BLaER1 (cell line): ENCODE data around the gene SPG21.
"Not testable (repeated sequence)": the region's sequence is repeated elsewhere in the genome, so short reads cannot be mapped to it uniquely, and the experiment has no call there.

Experiments used
- H3K27ac ChIP-seq: shearing (Covaris generic); formaldehyde crosslinking; 2 replicates; pipeline ENCODE4 v1.8.1; 2022
- H3K27me3 ChIP-seq: shearing (Covaris generic); formaldehyde crosslinking; 2 replicates; pipeline ENCODE4 v1.8.1; 2022
- H3K36me3 ChIP-seq: shearing (Covaris generic); formaldehyde crosslinking; 2 replicates; pipeline ENCODE4 v1.8.1; 2022
- H3K4me1 ChIP-seq: shearing (Covaris generic); formaldehyde crosslinking; 2 replicates; pipeline ENCODE4 v1.8.1; 2022
- H3K4me2 ChIP-seq: shearing (Covaris generic); formaldehyde crosslinking; 2 replicates; pipeline ENCODE4 v1.8.1; 2022
- H3K4me3 ChIP-seq: shearing (Covaris generic); formaldehyde crosslinking; 2 replicates; pipeline ENCODE4 v1.8.1; 2022
- H3K9ac ChIP-seq: shearing (Covaris generic); formaldehyde crosslinking; 2 replicates; pipeline ENCODE4 v1.8.1; 2022
- H3K9me3 ChIP-seq: shearing (Covaris generic); formaldehyde crosslinking; 2 replicates; pipeline ENCODE4 v1.8.1; 2022
- H4K20me1 ChIP-seq: shearing (Covaris generic); formaldehyde crosslinking; 2 replicates; pipeline ENCODE4 v1.8.1; 2022
- Cebpa-rat ChIP-seq: shearing (Covaris generic); IDR thresholded peaks from 2 replicates; pipeline ENCODE4 v1.8.1; 2022

Gene SPG21

GRCh38 chr15:65028921-65029735 is 39.4 kb upstream of the SPG21 start, which contains the start of gene MTFMT:
MTFMT (minus strand) TSS chr15:65029639; CDS start chr15:65029613, 26 bp downstream.
- Histone ChIP-seq H3K27ac (peak within 1 kb of the TSS; percentile 80), H3K36me3 (peaks cover 26% of the 10 kb centered on the region), H3K4me3 (peak within 1 kb of the TSS; percentile 86), H3K9ac (peak within 1 kb of the TSS; percentile 88), H3K9me3 (no peaks in the 10 kb centered on the region), H3K4me1 (peaks cover 37% of the 10 kb centered on the region), H4K20me1 (peaks cover 8% of the 10 kb centered on the region; the same call in 1 of the 2 replicates), H3K4me2 (peak within 1 kb of the TSS; percentile 91), H3K27me3 (no peaks in the 10 kb centered on the region)
- TF ChIP-seq Cebpa-rat = no peak

DNA sequence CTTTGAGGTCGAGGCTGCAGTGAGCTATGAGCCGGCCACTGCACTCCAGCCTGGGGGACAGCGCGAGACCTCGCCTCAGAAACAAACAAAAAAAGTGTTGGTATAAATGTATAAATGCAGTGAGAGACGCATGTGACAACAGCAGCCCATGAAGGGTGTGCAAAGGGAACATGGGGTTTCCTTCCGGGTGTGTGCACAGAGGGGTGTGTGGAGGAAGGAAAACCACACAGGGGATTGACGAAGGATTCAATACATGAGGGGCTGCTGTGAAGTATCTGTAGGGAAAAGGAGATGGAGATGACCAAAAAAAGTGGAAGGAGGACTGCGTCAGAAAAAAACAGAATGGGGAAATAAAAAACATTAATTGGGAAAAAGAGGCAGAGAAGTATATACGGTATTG is 38.6 kb upstream of the SPG21 start:
- H4K20me1 ChIP-seq = peaks cover 8% of the 10 kb centered on the region; the same call in 1 of the 2 replicates
- no peaks in the 10 kb centered on the region for H3K27me3 ChIP-seq
- no peak overlapping the region for H3K27ac ChIP-seq

GRCh38 chr15:65027593-65027992 is 37.9 kb upstream of the SPG21 start:
- TF ChIP-seq Cebpa-rat = no peak
- Histone ChIP-seq H4K20me1 (peaks cover 8% of the 10 kb centered on the region; the same call in 1 of the 2 replicates), H3K9ac (peak overlapping the region; percentile 88; the same call in 1 of the 2 replicates), H3K9me3 (no peaks in the 10 kb centered on the region), H3K27me3 (no peaks in the 10 kb centered on the region), H3K4me1 (peaks cover 23% of the 10 kb centered on the region), H3K27ac (no peak overlapping the region), H3K4me3 (peak overlapping the region; percentile 86), H3K36me3 (peaks cover 39% of the 10 kb centered on the region), H3K4me2 (peak overlapping the region; percentile 91)

More for the DNA sequence above, 38.6 kb upstream of the SPG21 start:
- peak overlapping the region; percentile 88 for H3K9ac ChIP-seq
- TF ChIP-seq Cebpa-rat = no peak
- peak overlapping the region; percentile 86 for H3K4me3 ChIP-seq
- H3K9me3 ChIP-seq = no peaks in the 10 kb centered on the region
- H3K36me3 ChIP-seq = peaks cover 34% of the 10 kb centered on the region
- peaks cover 30% of the 10 kb centered on the region for H3K4me1 ChIP-seq
- H3K4me2 ChIP-seq = peak overlapping the region; percentile 91

DNA sequence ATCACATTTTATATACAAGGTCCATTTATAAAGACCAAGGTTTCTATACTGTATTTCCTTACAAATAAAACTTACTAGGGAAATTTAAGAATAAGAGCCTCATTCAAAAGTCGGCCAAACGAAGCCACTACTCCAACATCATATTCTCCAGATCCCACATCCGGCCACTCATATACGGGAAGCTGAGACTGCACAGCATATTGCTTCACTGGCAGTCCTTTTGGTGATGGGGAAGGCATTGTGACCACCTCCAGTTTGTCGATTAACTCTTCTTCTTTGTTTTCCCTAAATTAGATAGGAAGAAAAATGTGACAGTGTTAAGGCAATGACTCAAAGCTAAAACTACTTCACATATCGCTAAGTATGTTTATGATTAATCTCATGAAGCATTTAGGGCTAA is 37.0 kb upstream of the SPG21 start:
- no peak for TF ChIP-seq Cebpa-rat
- no peaks in the 10 kb centered on the region for H3K9me3 ChIP-seq
- H3K36me3 ChIP-seq = peaks cover 46% of the 10 kb centered on the region
- H3K4me3 ChIP-seq = no peak overlapping the region
- peaks cover 8% of the 10 kb centered on the region; the same call in 1 of the 2 replicates for H4K20me1 ChIP-seq
- H3K27ac ChIP-seq = no peak overlapping the region
- no peaks in the 10 kb centered on the region for H3K27me3 ChIP-seq
- H3K9ac ChIP-seq = no peak overlapping the region
- H3K4me1 ChIP-seq = peaks cover 23% of the 10 kb centered on the region
- no peak overlapping the region for H3K4me2 ChIP-seq

DNA sequence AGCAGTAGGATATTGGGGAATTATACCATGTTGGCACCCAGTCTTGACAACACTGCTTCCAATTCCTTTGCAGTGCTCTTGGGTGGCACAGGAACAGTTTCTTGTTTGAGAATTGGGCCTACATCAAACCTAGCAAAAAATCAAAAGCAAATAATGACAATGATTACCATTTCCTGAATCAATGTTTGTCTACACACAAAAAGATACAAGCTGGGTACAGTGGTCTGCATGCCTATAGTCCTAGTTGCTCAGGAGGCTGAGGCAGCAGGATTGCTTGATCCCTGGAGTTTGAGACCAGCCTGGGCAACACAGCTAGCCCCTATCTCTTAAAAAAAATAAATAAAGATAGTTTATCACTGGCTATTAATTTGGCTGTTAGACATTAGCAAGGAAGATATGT is 31.8 kb upstream of the SPG21 start:
- TF ChIP-seq Cebpa-rat = no peak
- Histone ChIP-seq H3K9ac (no peak overlapping the region), H4K20me1 (no peaks in the 10 kb centered on the region), H3K27ac (no peak overlapping the region), H3K27me3 (no peaks in the 10 kb centered on the region), H3K4me2 (no peak overlapping the region), H3K4me1 (no peaks in the 10 kb centered on the region), H3K36me3 (peaks cover 81% of the 10 kb centered on the region), H3K9me3 (no peaks in the 10 kb centered on the region), H3K4me3 (no peak overlapping the region)

DNA sequence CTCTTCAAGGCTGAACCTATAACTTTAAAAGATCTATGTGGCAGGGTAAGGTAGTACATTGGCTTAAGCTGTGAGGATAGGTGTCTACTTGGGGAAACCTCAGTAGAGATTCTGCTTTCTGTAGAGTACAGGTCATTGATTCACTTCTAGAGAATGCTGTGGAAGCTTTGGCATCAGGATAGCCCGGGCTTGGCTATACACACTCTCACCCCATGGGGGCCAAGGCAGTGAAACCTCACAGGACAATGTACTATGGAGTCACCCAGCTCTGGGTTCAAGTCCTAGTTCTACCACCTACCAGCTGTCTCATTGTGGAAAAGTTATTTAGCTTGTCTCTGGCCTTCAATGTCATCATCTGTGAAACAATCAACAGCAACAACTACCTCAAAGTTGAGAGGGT is 30.7 kb upstream of the SPG21 start:
- Histone ChIP-seq H4K20me1 (no peaks in the 10 kb centered on the region), H3K4me3 (no peak overlapping the region), H3K27ac (no peak overlapping the region), H3K4me2 (no peak overlapping the region), H3K36me3 (peaks cover 80% of the 10 kb centered on the region), H3K9me3 (no peaks in the 10 kb centered on the region), H3K27me3 (no peaks in the 10 kb centered on the region), H3K9ac (no peak overlapping the region), H3K4me1 (no peaks in the 10 kb centered on the region)
- no peak for TF ChIP-seq Cebpa-rat

- not testable (repeated sequence) for H3K9ac ChIP-seq, H3K27ac ChIP-seq, H3K4me2 ChIP-seq, H3K27me3 ChIP-seq, H4K20me1 ChIP-seq, H3K4me1 ChIP-seq, H3K4me3 ChIP-seq
- Histone ChIP-seq H3K36me3 (peaks cover 63% of the 10 kb centered on the region), H3K9me3 (peaks cover 16% of the 10 kb centered on the region)
Observed at GRCh38 chr15:65011198-65011597, 21.5 kb upstream of the SPG21 start.

GRCh38 chr15:65008983-65009382 is 19.3 kb upstream of the SPG21 start:
- Histone ChIP-seq H3K4me1 (no peaks in the 10 kb centered on the region), H3K4me3 (no peak overlapping the region), H3K27me3 (no peaks in the 10 kb centered on the region), H3K9me3 (peaks cover 11% of the 10 kb centered on the region), H3K9ac (no peak overlapping the region), H4K20me1 (no peaks in the 10 kb centered on the region), H3K4me2 (no peak overlapping the region), H3K36me3 (peaks cover 58% of the 10 kb centered on the region), H3K27ac (no peak overlapping the region)
- TF ChIP-seq Cebpa-rat = no peak

GRCh38 chr15:65006876-65007275 is 17.2 kb upstream of the SPG21 start:
- no peaks in the 10 kb centered on the region for H3K4me1 ChIP-seq
- no peak overlapping the region for H3K9ac ChIP-seq
- no peak overlapping the region for H3K27ac ChIP-seq
- peaks cover 59% of the 10 kb centered on the region for H3K36me3 ChIP-seq
- H3K4me2 ChIP-seq = no peak overlapping the region
- no peaks in the 10 kb centered on the region for H3K9me3 ChIP-seq
- no peaks in the 10 kb centered on the region for H4K20me1 ChIP-seq
- no peaks in the 10 kb centered on the region for H3K27me3 ChIP-seq
- no peak for TF ChIP-seq Cebpa-rat
- no peak overlapping the region for H3K4me3 ChIP-seq

DNA sequence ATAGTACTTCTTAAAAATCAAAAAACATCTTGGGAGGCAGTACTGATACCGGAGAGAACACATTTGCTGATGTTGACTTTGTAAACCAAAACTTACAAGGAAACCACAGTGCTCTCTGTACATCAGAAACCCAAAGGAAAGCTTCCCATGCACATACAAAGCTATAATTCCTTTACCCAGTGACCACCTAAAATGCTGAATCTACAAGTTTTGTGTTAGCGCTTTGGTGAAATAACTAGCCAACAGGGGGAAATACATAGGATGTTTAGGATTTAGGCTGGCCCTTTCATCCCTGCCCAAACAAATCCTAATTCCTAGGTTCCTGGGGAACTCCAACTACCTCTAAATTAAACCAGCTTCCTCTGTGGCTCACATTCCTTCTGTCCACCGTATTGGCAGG is 15.3 kb upstream of the SPG21 start:
- H3K36me3 ChIP-seq = peaks cover 54% of the 10 kb centered on the region
- no peaks in the 10 kb centered on the region for H3K27me3 ChIP-seq
- no peak overlapping the region for H3K4me2 ChIP-seq
- H3K9me3 ChIP-seq = no peaks in the 10 kb centered on the region
- no peak overlapping the region for H3K9ac ChIP-seq
- no peak overlapping the region for H3K27ac ChIP-seq
- H3K4me3 ChIP-seq = no peak overlapping the region
- no peaks in the 10 kb centered on the region for H4K20me1 ChIP-seq
- no peaks in the 10 kb centered on the region for H3K4me1 ChIP-seq
- TF ChIP-seq Cebpa-rat = no peak
